ENCODE measurements around the gene SUPV3L1. TPM values are rescaled to one million over a fixed set of nuclear protein-coding genes. Genes with fewer than 3 reads are reported as not detected.

SUPV3L1 gene
- total and polyA plus RNA-seq, 9 of the 15 experiments (the other 6 are each of a cell fraction or from before 2014, with no cell fraction given) = 45.2 to 156 (median 92.6) TPM

GRCh38 chr10:69217119-69217754 lies 37.2 kb downstream of the SUPV3L1 start (continued):
- TF ChIP-seq MGA (IDR thresholded peaks at IDR 0.05) = peak; percentile 28; the same call in 1 of the 2 replicates
- TF ChIP-seq HMG20A (CRISPR knock-in tag; conservative IDR thresholded peaks at IDR 0.05) = no peak
- TF ChIP-seq TBL1XR1 (IDR thresholded peaks at IDR 0.05; ENCODE audit: low read length in 2 of 2) = peak in 1 of 2 experiments; percentile 56; a peak in 1 of 4 replicates
- TF ChIP-seq NR4A1 (CRISPR knock-in tag; IDR thresholded peaks at IDR 0.05) = no peak
- TF ChIP-seq NR4A1 (tag; IDR thresholded peaks at IDR 0.05) = peak; percentile 57; the same call in 1 of the 2 replicates
- TF ChIP-seq CBFB (CRISPR knock-in tag; IDR thresholded peaks at IDR 0.05) = no peak
- no peak for TF ChIP-seq ZKSCAN3 (CRISPR knock-in tag; IDR thresholded peaks at IDR 0.05)
- TF ChIP-seq MTA1 (IDR thresholded peaks at IDR 0.05; ENCODE audit: borderline replicate concordance) = peak; percentile 82; the same call in 1 of the 2 replicates
- no peak for TF ChIP-seq THRB (CRISPR knock-in tag; conservative IDR thresholded peaks at IDR 0.05)
- TF ChIP-seq ZBTB9 (CRISPR knock-in tag; IDR thresholded peaks at IDR 0.05) = no peak
- TF ChIP-seq FOXM1 (IDR thresholded peaks at IDR 0.05; ENCODE audit: low read depth) = peak; percentile 71; the same call in 1 of the 2 replicates
- no peak for TF ChIP-seq FOXM1 (CRISPR knock-in tag; IDR thresholded peaks at IDR 0.05; ENCODE audit: low read depth)
- peak; percentile 87 for TF ChIP-seq ZEB2 (IDR thresholded peaks at IDR 0.05)
- TF ChIP-seq ARID1B (IDR thresholded peaks at IDR 0.05) = peak; percentile 86
- TF ChIP-seq CBFA2T3 (IDR thresholded peaks at IDR 0.05) = peak; percentile 53

Data from K562 (cell line).